PC-3 (cell line): ENCODE results near the gene SFXN1.

ENCODE experiments used
- CTCF ChIP-seq: fragments of 300-600 bp; sonication (generic); conservative IDR thresholded peaks from 2 replicates; pipeline ENCODE4 v1.5.1; 2017; ENCODE audit warnings: antibody characterized with exemption, low read depth, mild to moderate bottlenecking, low read length
- EZH2 ChIP-seq: fragments of 300-600 bp; sonication (generic); IDR thresholded peaks from one replicate; pipeline ENCODE4 v1.6.1; 2017; ENCODE audit warnings: antibody characterized with exemption, mild to moderate bottlenecking, low read length; ENCODE audit not compliant: unreplicated experiment

GRCh38 chr5:175513297-175513696 lies 34.9 kb downstream of the SFXN1 start:
- TF ChIP-seq CTCF, result no peak
- no peak for TF ChIP-seq EZH2
